SHP77 treated with DMSO at 0.1 percent for 48 hours (cell line): ENCODE data around the gene ZAR1L.
A peak's percentile ranks its signal among the peaks of the same experiment; 100 is the strongest.
"Not testable (repeated sequence)": the region's sequence is repeated elsewhere in the genome, so short reads cannot be mapped to it uniquely, and the experiment has no call there.

ENCODE experiments used
- DNase-seq: peaks from one replicate; lab custom pipeline; 2025; lab: John Stamatoyannopoulos, UW

The ZAR1L gene

GRCh38 chr13:32315238-32316027 is at the start of gene ZAR1L, which contains the start of gene BRCA2:
ZAR1L (minus strand) TSS chr13:32315363; CDS start chr13:32311925, 3,438 bp downstream.
BRCA2 (plus strand) TSS chr13:32315508; CDS start chr13:32316461, 953 bp downstream.
- peak; percentile 87 for DNase-seq

GRCh38 chr13:32362574-32362973 is 47.4 kb upstream of the ZAR1L start:
- no peak for DNase-seq

GRCh38 chr13:32355935-32356334 is 40.8 kb upstream of the ZAR1L start:
- DNase-seq, result not testable (repeated sequence)

- no peak for DNase-seq
Measured at GRCh38 chr13:32354040-32354439, 38.9 kb upstream of the ZAR1L start.

GRCh38 chr13:32350839-32351441 is 35.8 kb upstream of the ZAR1L start:
- DNase-seq, result not testable (repeated sequence)

- DNase-seq, result no peak
Measured at GRCh38 chr13:32347651-32348050, 32.5 kb upstream of the ZAR1L start.

GRCh38 chr13:32340914-32341313 is 25.8 kb upstream of the ZAR1L start:
- no peak for DNase-seq

GRCh38 chr13:32334671-32335070 is 19.5 kb upstream of the ZAR1L start:
- DNase-seq, result no peak

GRCh38 chr13:32330441-32330840 is 15.3 kb upstream of the ZAR1L start:
- DNase-seq, result no peak

GRCh38 chr13:32323912-32324311 is 8.7 kb upstream of the ZAR1L start:
- DNase-seq, result no peak

- no peak for DNase-seq
Measured at GRCh38 chr13:32320528-32320927, 5.4 kb upstream of the ZAR1L start.

GRCh38 chr13:32317716-32318465 is 2.7 kb upstream of the ZAR1L start:
- no peak for DNase-seq

GRCh38 chr13:32316501-32316900 is 1.3 kb upstream of the ZAR1L start:
- no peak for DNase-seq

GRCh38 chr13:32316028-32316339 is 821 bp upstream of the ZAR1L start:
- DNase-seq, result peak; percentile 87

- DNase-seq, result peak; percentile 62
Measured at GRCh38 chr13:32314271-32315237, 609 bp downstream of the ZAR1L start.

- no peak for DNase-seq
Measured at GRCh38 chr13:32311188-32311897, 3.8 kb downstream of the ZAR1L start.

GRCh38 chr13:32310134-32310706 is 4.9 kb downstream of the ZAR1L start:
- peak; percentile 54 for DNase-seq

- DNase-seq, result peak; percentile 31
Measured at GRCh38 chr13:32309312-32310133, 5.6 kb downstream of the ZAR1L start.

GRCh38 chr13:32305646-32306045 is 9.5 kb downstream of the ZAR1L start:
- no peak for DNase-seq

GRCh38 chr13:32302461-32302860 is 12.7 kb downstream of the ZAR1L start:
- DNase-seq, result no peak
